ENCODE data around the gene SEC23A. TPM values are rescaled to one million over a fixed set of nuclear protein-coding genes. Genes with fewer than 3 reads are reported as not detected.
"Not testable (repeated sequence)": the region's sequence is repeated elsewhere in the genome, so short reads cannot be mapped to it uniquely, and the experiment has no call there.

The SEC23A gene
- total RNA-seq, 3 donors from 2014 or later (not counting 1 experiment from before 2014, with no cell fraction given) = 61.3 to 75.5 (median 67.8) TPM

DNA sequence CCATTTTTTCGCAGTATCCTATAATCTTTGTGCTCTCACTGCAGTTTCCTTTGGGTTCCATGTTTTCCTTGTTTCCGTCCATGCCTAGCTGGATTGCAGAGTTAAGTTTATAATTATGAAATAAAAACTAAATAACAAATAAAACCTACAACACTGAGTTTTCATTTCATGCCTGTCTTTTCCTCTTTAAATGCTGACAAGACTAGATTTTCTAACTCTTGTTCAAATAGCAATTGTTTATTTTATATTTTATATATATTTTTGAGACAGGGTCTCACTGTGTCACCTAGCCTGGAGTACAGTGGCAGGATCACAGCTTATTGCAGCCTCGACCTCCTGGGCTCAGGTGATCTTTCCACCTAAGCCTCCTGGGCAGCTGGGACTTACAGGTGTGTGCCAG, 5.8 kb upstream of the SEC23A start:
- Mint-ChIP-seq H3K27ac (no peak overlapping the region), H3K4me3 (no peak overlapping the region), H3K27me3 (ENCODE audit: low read depth in 2 of 2) (peaks cover 4 to 7% of the 10 kb centered on the region in 2 donors), H3K9me3 (no peaks in the 10 kb centered on the region), H3K4me1 (peaks cover 4 to 9% of the 10 kb centered on the region in 2 donors), H3K36me3 (no peaks in the 10 kb centered on the region)
- Histone ChIP-seq H3K27me3 (ENCODE audit: control insufficient read depth, insufficient read depth, low read length) (no peaks in the 10 kb centered on the region), H3K9me3 (ENCODE audit: control insufficient read depth, insufficient read depth, low read length) (no peaks in the 10 kb centered on the region), H3K4me1 (ENCODE audit: control insufficient read depth, insufficient read depth, low read length) (peaks cover 6% of the 10 kb centered on the region), H3K27ac (ENCODE audit: low read length) (no peak overlapping the region), H3K4me3 (ENCODE audit: low read length) (no peak overlapping the region), H3K36me3 (ENCODE audit: control insufficient read depth, insufficient read depth, low read length) (no peaks in the 10 kb centered on the region)
- intact Hi-C loops (cut with micrococcal nuclease) = no loop called here
- no peak for DNase-seq
- TF ChIP-seq, protein P1, sequence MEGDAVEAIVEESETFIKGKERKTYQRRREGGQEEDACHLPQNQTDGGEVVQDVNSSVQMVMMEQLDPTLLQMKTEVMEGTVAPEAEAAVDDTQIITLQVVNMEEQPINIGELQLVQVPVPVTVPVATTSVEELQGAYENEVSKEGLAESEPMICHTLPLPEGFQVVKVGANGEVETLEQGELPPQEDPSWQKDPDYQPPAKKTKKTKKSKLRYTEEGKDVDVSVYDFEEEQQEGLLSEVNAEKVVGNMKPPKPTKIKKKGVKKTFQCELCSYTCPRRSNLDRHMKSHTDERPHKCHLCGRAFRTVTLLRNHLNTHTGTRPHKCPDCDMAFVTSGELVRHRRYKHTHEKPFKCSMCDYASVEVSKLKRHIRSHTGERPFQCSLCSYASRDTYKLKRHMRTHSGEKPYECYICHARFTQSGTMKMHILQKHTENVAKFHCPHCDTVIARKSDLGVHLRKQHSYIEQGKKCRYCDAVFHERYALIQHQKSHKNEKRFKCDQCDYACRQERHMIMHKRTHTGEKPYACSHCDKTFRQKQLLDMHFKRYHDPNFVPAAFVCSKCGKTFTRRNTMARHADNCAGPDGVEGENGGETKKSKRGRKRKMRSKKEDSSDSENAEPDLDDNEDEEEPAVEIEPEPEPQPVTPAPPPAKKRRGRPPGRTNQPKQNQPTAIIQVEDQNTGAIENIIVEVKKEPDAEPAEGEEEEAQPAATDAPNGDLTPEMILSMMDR (IDR thresholded peaks at IDR 0.05) = no peak
- no peak for ATAC-seq
- WGBS (ENCODE audit: insufficient coverage) = 88% methylated on average over 2 of the region's 3 CpGs

DNA sequence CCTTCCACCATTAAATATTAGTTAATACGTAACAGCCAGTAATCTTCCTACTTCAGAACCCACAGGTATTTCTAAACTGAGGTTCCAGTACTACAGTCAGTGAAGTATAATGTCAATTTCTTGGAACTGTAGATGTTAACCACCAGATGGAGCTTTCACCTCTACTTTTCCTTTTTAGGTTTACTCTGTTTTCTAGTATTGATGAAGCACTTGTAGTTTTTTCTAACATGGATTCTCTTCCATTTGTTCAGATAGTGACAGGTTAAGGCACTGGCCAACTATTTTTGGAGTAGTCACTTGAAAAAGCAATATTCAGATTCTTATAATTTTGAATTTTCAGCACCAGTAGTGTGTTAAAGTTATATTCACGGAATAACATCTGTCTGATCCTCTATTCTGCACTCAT, 4.6 kb upstream of the SEC23A start:
- no peaks in the 10 kb centered on the region for H3K27me3 ChIP-seq (ENCODE audit: control insufficient read depth, insufficient read depth, low read length)
- Mint-ChIP-seq H3K27me3 (ENCODE audit: low read depth in 2 of 2) (peaks cover 4 to 7% of the 10 kb centered on the region in 2 donors), H3K27ac (no peak overlapping the region), H3K4me3 (no peak overlapping the region), H3K36me3 (no peaks in the 10 kb centered on the region), H3K9me3 (no peaks in the 10 kb centered on the region), H3K4me1 (peaks cover 7 to 16% of the 10 kb centered on the region in 2 donors)
- no peaks in the 10 kb centered on the region for H3K36me3 ChIP-seq (ENCODE audit: control insufficient read depth, insufficient read depth, low read length)
- 14% methylated on average over 1 of the region's 2 CpGs for WGBS (ENCODE audit: insufficient coverage)
- no peaks in the 10 kb centered on the region for H3K9me3 ChIP-seq (ENCODE audit: control insufficient read depth, insufficient read depth, low read length)
- intact Hi-C loops (cut with micrococcal nuclease) = no loop called here
- no peak overlapping the region for H3K27ac ChIP-seq (ENCODE audit: low read length)
- no peak for ATAC-seq
- TF ChIP-seq, protein P1 (IDR thresholded peaks at IDR 0.05) = peak; percentile 8
- peaks cover 9% of the 10 kb centered on the region for H3K4me1 ChIP-seq (ENCODE audit: control insufficient read depth, insufficient read depth, low read length)
- peak in 1 of 2 donors; percentile 55 for DNase-seq
- H3K4me3 ChIP-seq (ENCODE audit: low read length) = no peak overlapping the region

DNA sequence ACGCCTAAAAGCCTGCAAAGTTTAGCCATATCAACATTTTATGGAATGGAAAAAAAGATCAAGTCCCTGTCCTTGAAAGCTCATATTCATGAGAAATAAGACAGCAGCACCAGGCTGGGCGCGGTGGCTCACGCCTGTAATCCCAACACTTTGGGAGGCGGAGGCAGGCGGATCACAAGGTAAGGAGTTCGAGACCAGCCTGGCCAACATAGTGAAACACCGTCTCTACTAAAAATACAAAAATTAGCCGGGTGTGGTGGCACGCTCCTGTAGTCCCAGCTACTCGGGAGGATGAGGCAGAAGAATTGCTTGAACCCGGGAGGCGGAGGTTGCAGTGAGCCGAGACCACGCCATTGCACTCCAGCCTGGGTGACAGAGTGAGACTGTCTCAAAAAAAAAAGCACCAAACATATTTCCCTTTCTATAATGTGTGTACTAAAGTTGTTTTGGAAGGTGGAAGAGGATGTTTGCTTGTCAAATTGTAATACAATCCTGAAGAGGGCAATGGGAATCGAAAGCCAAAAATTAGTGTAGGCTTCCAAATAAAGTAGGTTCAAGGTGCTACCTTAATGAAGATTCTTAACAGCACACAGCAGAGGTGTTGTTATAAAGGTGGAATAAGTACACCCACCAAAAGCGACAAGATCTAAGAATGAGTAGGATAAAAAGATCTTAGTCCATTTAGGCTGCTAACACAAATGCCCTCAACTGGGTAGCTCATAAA, 1.2 kb upstream of the SEC23A start:
- not testable (repeated sequence) for H3K9me3 Mint-ChIP-seq; H3K9me3 ChIP-seq (ENCODE audit: control insufficient read depth, insufficient read depth, low read length); H3K4me3 ChIP-seq (ENCODE audit: low read length); ATAC-seq; DNase-seq; H3K27me3 Mint-ChIP-seq (ENCODE audit: low read depth in 2 of 2); H3K36me3 ChIP-seq (ENCODE audit: control insufficient read depth, insufficient read depth, low read length); H3K27ac ChIP-seq (ENCODE audit: low read length); H3K36me3 Mint-ChIP-seq; H3K27me3 ChIP-seq (ENCODE audit: control insufficient read depth, insufficient read depth, low read length)
- H3K4me1 ChIP-seq (ENCODE audit: control insufficient read depth, insufficient read depth, low read length) = peaks cover 12% of the 10 kb centered on the region
- Mint-ChIP-seq H3K4me3 (peak overlapping the region; percentile 98), H3K4me1 (peaks cover 23 to 36% of the 10 kb centered on the region in 2 donors), H3K27ac (peak overlapping the region; percentile 91 to 96)
- 94% methylated on average over 16 of the region's 17 CpGs for WGBS (ENCODE audit: insufficient coverage)
- intact Hi-C loops (cut with micrococcal nuclease) = loop anchor here (5.0 kb wide), 1 partner anchor 328 kb away; the partner anchor contains the start of gene FBXO33

DNA sequence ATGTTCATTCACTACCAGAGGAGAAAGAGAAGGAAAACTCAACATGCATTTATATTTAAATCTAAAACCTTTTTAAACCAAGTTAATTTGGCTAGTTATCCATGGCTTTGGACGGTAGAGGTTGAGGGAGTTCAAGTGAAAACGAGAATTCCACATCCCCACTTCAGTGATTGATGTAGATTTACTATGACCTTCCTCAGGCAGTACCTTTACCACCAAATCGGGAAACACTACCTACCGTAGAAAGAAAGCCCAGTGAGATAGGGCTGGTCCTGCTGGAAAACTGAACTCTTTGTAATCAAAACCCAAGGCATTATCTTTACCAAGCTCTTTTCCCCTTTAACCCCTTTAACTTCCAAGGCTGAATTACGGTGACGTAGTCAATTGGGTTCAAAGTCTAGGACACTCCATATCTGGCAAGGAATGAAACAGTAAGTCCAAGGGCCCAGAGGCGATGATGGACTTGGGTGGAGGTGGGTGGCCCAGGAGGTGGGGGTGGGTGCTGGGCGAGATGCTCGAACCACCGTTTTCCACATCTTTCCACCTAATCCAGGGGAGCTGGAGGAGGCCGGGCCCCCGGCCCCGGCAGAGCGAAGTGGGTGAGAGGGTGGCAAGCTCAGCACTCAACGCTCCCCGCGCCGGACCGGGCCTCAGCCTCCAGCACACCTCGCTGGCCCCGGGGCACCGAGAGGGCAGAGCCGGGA, 618 bp downstream of the SEC23A start:
- Mint-ChIP-seq H3K9me3 (no peaks in the 10 kb centered on the region), H3K4me3 (peak overlapping the region; percentile 98), H3K27ac (peak overlapping the region; percentile 91 to 96), H3K27me3 (ENCODE audit: low read depth in 2 of 2) (no peaks in the 10 kb centered on the region), H3K36me3 (no peaks in the 10 kb centered on the region), H3K4me1 (peaks cover 23 to 42% of the 10 kb centered on the region in 2 donors)
- H3K4me3 ChIP-seq (ENCODE audit: low read length) = peak overlapping the region; percentile 95
- intact Hi-C loops (cut with micrococcal nuclease) = loop anchor here (5.0 kb wide), 1 partner anchor 330 kb away; the partner anchor contains the start of gene FBXO33
- TF ChIP-seq, protein P1 (IDR thresholded peaks at IDR 0.05) = no peak
- peak overlapping the region; percentile 95 for H3K27ac ChIP-seq (ENCODE audit: low read length)
- DNase-seq (peak; percentile 17 to 38), ATAC-seq (peak; percentile 20 to 24 (median 23))
- no peaks in the 10 kb centered on the region for H3K27me3 ChIP-seq (ENCODE audit: control insufficient read depth, insufficient read depth, low read length)
- H3K36me3 ChIP-seq (ENCODE audit: control insufficient read depth, insufficient read depth, low read length) = no peaks in the 10 kb centered on the region
- 0% methylated on average over 17 of the region's 23 CpGs for WGBS (ENCODE audit: insufficient coverage)
- H3K4me1 ChIP-seq (ENCODE audit: control insufficient read depth, insufficient read depth, low read length) = peaks cover 12% of the 10 kb centered on the region
- H3K9me3 ChIP-seq (ENCODE audit: control insufficient read depth, insufficient read depth, low read length) = no peaks in the 10 kb centered on the region

Data from natural killer cell (primary cell).